ENCODE results near the gene TMBIM4. TPM values are rescaled to one million over a fixed set of nuclear protein-coding genes. Genes with fewer than 3 reads are reported as not detected.

Gene TMBIM4
- polyA plus RNA-seq, 1 of the 3 experiments (the other 2 are of a cell fraction), result 68.5 TPM

DNA sequence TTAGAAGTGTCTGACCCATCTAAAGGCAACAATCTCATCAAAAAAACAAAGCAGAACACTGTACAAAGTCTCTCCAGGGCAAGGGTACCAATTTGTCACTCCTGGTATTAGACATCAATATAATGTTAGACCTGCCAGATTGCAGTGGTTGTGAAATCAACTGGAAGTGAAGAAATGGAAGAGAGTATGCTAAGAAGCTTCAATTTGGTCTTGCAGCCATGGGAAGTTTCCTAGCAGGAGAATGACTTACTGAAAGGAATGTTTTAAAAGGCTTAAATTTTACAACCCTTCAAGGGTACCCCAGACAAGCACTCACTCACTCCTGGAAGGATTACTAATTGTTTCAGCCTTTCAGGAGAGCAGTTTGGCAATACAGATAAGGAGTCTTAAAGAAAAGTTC lies 58.2 kb downstream of the TMBIM4 start:
- Histone ChIP-seq H3K79me2 (ENCODE audit: insufficient read depth) (no peaks in the 10 kb centered on the region; the same call in 1 of the 2 replicates), H3K9ac (no peak overlapping the region), H3K4me1 (ENCODE audit: control insufficient read depth in 1 of 2, insufficient read depth in 2 of 2, low read depth in 1 of 2, low read length in 1 of 2) (peaks cover 0 to 9% of the 10 kb centered on the region in 2 experiments; a peak in 2 of 4 replicates), H3K36me3 (replicated peaks in 1 of 2; ENCODE audit: control insufficient read depth in 1 of 2, insufficient read depth in 2 of 2, low read length in 1 of 2) (no peaks in the 10 kb centered on the region), H3K9me3 (no peaks in the 10 kb centered on the region), H3K4me2 (no peak overlapping the region), H3F3A (replicated peaks; ENCODE audit: insufficient read depth) (no peaks in the 10 kb centered on the region), H2AFZ (ENCODE audit: low read depth) (no peak overlapping the region), H3K4me3 (ENCODE audit: low read depth in 2 of 2, low read length in 1 of 2) (no peak overlapping the region), H3K27ac (ENCODE audit: low read depth in 2 of 2, low read length in 1 of 2) (no peak overlapping the region), H3K9me2 (no peaks in the 10 kb centered on the region), H4K20me1 (ENCODE audit: insufficient read depth) (no peaks in the 10 kb centered on the region), H3K27me3 (ENCODE audit: insufficient read depth) (no peaks in the 10 kb centered on the region)
- POLR2A ChIA-PET, result no interaction called here
- TF ChIP-seq RAD21 (IDR thresholded peaks at IDR 0.05; ENCODE audit: low read length), result no peak
- TF ChIP-seq POLR2AphosphoS5 (IDR thresholded peaks at IDR 0.05; ENCODE audit: low read depth, low read length), result no peak
- no peak for TF ChIP-seq TEAD4 (IDR thresholded peaks at IDR 0.05; ENCODE audit: borderline replicate concordance, insufficient read depth)
- TF ChIP-seq, protein P1, sequence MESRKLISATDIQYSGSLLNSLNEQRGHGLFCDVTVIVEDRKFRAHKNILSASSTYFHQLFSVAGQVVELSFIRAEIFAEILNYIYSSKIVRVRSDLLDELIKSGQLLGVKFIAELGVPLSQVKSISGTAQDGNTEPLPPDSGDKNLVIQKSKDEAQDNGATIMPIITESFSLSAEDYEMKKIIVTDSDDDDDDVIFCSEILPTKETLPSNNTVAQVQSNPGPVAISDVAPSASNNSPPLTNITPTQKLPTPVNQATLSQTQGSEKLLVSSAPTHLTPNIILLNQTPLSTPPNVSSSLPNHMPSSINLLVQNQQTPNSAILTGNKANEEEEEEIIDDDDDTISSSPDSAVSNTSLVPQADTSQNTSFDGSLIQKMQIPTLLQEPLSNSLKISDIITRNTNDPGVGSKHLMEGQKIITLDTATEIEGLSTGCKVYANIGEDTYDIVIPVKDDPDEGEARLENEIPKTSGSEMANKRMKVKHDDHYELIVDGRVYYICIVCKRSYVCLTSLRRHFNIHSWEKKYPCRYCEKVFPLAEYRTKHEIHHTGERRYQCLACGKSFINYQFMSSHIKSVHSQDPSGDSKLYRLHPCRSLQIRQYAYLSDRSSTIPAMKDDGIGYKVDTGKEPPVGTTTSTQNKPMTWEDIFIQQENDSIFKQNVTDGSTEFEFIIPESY (IDR thresholded peaks at IDR 0.05; ENCODE audit: borderline replicate concordance, low read depth), result no peak
- TF ChIP-seq, protein P2, sequence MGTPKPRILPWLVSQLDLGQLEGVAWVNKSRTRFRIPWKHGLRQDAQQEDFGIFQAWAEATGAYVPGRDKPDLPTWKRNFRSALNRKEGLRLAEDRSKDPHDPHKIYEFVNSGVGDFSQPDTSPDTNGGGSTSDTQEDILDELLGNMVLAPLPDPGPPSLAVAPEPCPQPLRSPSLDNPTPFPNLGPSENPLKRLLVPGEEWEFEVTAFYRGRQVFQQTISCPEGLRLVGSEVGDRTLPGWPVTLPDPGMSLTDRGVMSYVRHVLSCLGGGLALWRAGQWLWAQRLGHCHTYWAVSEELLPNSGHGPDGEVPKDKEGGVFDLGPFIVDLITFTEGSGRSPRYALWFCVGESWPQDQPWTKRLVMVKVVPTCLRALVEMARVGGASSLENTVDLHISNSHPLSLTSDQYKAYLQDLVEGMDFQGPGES (IDR thresholded peaks at IDR 0.05; ENCODE audit: low read depth, low read length), result no peak
- TF ChIP-seq TCF12 (IDR thresholded peaks at IDR 0.05), result no peak
- TF ChIP-seq, protein P3, sequence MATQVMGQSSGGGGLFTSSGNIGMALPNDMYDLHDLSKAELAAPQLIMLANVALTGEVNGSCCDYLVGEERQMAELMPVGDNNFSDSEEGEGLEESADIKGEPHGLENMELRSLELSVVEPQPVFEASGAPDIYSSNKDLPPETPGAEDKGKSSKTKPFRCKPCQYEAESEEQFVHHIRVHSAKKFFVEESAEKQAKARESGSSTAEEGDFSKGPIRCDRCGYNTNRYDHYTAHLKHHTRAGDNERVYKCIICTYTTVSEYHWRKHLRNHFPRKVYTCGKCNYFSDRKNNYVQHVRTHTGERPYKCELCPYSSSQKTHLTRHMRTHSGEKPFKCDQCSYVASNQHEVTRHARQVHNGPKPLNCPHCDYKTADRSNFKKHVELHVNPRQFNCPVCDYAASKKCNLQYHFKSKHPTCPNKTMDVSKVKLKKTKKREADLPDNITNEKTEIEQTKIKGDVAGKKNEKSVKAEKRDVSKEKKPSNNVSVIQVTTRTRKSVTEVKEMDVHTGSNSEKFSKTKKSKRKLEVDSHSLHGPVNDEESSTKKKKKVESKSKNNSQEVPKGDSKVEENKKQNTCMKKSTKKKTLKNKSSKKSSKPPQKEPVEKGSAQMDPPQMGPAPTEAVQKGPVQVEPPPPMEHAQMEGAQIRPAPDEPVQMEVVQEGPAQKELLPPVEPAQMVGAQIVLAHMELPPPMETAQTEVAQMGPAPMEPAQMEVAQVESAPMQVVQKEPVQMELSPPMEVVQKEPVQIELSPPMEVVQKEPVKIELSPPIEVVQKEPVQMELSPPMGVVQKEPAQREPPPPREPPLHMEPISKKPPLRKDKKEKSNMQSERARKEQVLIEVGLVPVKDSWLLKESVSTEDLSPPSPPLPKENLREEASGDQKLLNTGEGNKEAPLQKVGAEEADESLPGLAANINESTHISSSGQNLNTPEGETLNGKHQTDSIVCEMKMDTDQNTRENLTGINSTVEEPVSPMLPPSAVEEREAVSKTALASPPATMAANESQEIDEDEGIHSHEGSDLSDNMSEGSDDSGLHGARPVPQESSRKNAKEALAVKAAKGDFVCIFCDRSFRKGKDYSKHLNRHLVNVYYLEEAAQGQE (IDR thresholded peaks at IDR 0.05; ENCODE audit: low read depth, low read length), result no peak
- no peak for DNase-seq
- CTCF ChIA-PET, result no interaction called here

DNA sequence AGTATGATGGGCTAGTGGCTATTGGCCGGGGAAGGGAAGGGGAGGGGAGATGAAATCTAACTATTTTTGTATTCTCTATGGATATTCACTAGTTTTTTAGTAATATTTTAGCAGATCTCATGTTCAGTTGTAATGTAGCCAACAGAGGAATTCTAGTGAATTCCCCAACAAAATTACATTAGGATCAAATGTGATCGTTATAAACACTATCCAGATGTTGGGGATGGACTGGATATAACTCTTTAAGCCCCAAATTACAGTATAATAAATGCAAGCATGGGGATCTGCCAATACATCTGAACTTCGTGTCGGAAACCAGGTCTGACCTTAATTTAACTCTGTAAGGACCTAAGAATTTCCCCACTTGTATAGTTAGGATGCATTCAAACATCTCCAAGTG lies 60.7 kb downstream of the TMBIM4 start:
- 59% methylated on average over 4 of the region's 4 CpGs for WGBS (ENCODE audit: low lambda C conversion rate)
- H3K4me1 ChIP-seq (ENCODE audit: control insufficient read depth in 1 of 2, insufficient read depth in 2 of 2, low read depth in 1 of 2, low read length in 1 of 2), result peaks cover 0 to 9% of the 10 kb centered on the region in 2 experiments; a peak in 2 of 4 replicates
- H3K79me2 ChIP-seq (ENCODE audit: insufficient read depth), result no peaks in the 10 kb centered on the region; the same call in 1 of the 2 replicates
- no peaks in the 10 kb centered on the region for H3K9me3 ChIP-seq
- no peak overlapping the region for H3K9ac ChIP-seq
- POLR2A ChIA-PET, result no interaction called here
- TF ChIP-seq EZH2phosphoT487 (IDR thresholded peaks at IDR 0.05; ENCODE audit: borderline replicate concordance, low read depth) (no peak), SIN3A (IDR thresholded peaks at IDR 0.05; ENCODE audit: borderline replicate concordance, low read depth, low read length) (no peak), EP300 (IDR thresholded peaks at IDR 0.05; ENCODE audit: borderline replicate concordance in 1 of 2, low read depth in 1 of 2, low read length in 1 of 2) (no peak), RCOR1 (IDR thresholded peaks at IDR 0.05; ENCODE audit: low read length) (no peak), TEAD4 (IDR thresholded peaks at IDR 0.05; ENCODE audit: borderline replicate concordance, insufficient read depth) (no peak), NRF1 (IDR thresholded peaks at IDR 0.05; ENCODE audit: low read depth, low read length) (no peak), MXI1 (IDR thresholded peaks at IDR 0.05; ENCODE audit: low read depth, low read length) (no peak)
- TF ChIP-seq, protein P4, sequence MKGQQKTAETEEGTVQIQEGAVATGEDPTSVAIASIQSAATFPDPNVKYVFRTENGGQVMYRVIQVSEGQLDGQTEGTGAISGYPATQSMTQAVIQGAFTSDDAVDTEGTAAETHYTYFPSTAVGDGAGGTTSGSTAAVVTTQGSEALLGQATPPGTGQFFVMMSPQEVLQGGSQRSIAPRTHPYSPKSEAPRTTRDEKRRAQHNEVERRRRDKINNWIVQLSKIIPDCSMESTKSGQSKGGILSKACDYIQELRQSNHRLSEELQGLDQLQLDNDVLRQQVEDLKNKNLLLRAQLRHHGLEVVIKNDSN (IDR thresholded peaks at IDR 0.05; ENCODE audit: borderline replicate concordance, low read depth), result no peak
- TF ChIP-seq, protein P2 (IDR thresholded peaks at IDR 0.05; ENCODE audit: low read depth, low read length), result no peak
- no peak overlapping the region for H3K4me2 ChIP-seq
- H4K20me1 ChIP-seq (ENCODE audit: insufficient read depth), result no peaks in the 10 kb centered on the region
- no peaks in the 10 kb centered on the region for H3K9me2 ChIP-seq
- CTCF ChIA-PET, result interaction anchor here (2.8 kb wide), 1 partner anchor 11 kb away, joined by 14 read pairs; no protein-coding TSS in a partner anchor
- no peaks in the 10 kb centered on the region for H3K27me3 ChIP-seq (ENCODE audit: insufficient read depth)
- no peaks in the 10 kb centered on the region for H3F3A ChIP-seq (replicated peaks; ENCODE audit: insufficient read depth)
- H3K4me3 ChIP-seq (ENCODE audit: low read depth in 2 of 2, low read length in 1 of 2), result no peak overlapping the region
- no peak overlapping the region for H2AFZ ChIP-seq (ENCODE audit: low read depth)
- no peak for DNase-seq
- H3K27ac ChIP-seq (ENCODE audit: low read depth in 2 of 2, low read length in 1 of 2), result peak overlapping the region in 1 of 2 experiments; percentile 19; a peak in 1 of 4 replicates
- H3K36me3 ChIP-seq (replicated peaks in 1 of 2; ENCODE audit: control insufficient read depth in 1 of 2, insufficient read depth in 2 of 2, low read length in 1 of 2), result no peaks in the 10 kb centered on the region
